ENCODE results near the gene ADISSP.

DNA sequence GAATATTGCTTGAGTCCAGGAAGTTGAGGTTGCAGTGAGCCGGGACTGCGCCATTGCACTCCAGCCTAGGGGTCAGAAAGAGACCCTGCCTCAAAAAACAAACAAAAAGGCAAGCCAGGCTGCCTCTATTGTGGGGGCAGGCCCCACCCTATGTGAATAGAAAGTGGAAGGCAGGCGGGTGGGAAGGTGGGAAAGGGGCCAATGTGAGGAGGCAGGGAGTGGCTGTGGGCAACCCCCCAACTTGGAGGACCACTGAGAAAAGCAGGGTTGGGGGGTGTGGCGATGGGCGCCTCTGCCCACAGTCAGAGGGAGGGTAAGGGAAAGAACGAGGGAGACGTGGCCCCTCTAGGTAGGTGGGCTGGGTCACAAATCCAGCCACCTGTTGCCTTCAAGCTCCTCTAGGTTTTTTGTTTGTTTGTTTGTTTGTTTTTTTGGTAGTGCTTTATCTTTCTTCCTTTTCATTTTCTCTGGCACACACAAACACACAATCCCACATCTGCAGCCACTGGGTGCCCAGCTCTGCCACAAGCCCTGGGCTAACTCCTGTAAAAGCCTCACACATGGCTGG is 47.5 kb upstream of the ADISSP start:
- TF ChIP-seq NR2C2 (CRISPR knock-in tag; IDR thresholded peaks at IDR 0.05) = no peak
- no peak for TF ChIP-seq NR2C2 (tag; IDR thresholded peaks at IDR 0.05)
- no peak for TF ChIP-seq ATF1 (CRISPR knock-in tag; IDR thresholded peaks at IDR 0.05)
- no peak for TF ChIP-seq ATF1 (tag; IDR thresholded peaks at IDR 0.05)
- TF ChIP-seq PHF8 (IDR thresholded peaks at IDR 0.05; ENCODE audit: borderline replicate concordance, low read length) = no peak
- no peak for TF ChIP-seq ATF3 (IDR thresholded peaks at IDR 0.05)
- TF ChIP-seq ATF3 (CRISPR knock-in tag; conservative IDR thresholded peaks at IDR 0.05) = no peak
- no peak for TF ChIP-seq USF2 (CRISPR knock-in tag; IDR thresholded peaks at IDR 0.05)
- TF ChIP-seq ZFP91 (CRISPR knock-in tag; IDR thresholded peaks at IDR 0.05) = no peak
- TF ChIP-seq SMAD4 (CRISPR knock-in tag; conservative IDR thresholded peaks at IDR 0.05) = no peak
- TF ChIP-seq RFX5 (IDR thresholded peaks at IDR 0.05; ENCODE audit: low read depth, low read length) = no peak
- TF ChIP-seq, protein P1, sequence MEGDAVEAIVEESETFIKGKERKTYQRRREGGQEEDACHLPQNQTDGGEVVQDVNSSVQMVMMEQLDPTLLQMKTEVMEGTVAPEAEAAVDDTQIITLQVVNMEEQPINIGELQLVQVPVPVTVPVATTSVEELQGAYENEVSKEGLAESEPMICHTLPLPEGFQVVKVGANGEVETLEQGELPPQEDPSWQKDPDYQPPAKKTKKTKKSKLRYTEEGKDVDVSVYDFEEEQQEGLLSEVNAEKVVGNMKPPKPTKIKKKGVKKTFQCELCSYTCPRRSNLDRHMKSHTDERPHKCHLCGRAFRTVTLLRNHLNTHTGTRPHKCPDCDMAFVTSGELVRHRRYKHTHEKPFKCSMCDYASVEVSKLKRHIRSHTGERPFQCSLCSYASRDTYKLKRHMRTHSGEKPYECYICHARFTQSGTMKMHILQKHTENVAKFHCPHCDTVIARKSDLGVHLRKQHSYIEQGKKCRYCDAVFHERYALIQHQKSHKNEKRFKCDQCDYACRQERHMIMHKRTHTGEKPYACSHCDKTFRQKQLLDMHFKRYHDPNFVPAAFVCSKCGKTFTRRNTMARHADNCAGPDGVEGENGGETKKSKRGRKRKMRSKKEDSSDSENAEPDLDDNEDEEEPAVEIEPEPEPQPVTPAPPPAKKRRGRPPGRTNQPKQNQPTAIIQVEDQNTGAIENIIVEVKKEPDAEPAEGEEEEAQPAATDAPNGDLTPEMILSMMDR (IDR thresholded peaks at IDR 0.05 in 2 of 3, conservative IDR thresholded peaks at IDR 0.05 in 1 of 3; ENCODE audit: insufficient read depth in 2 of 3, low read depth in 1 of 3, low read length in 3 of 3) = no peak
- no peak for TF ChIP-seq FOXJ3 (CRISPR knock-in tag; IDR thresholded peaks at IDR 0.05)
- TF ChIP-seq ZC3H4 (CRISPR knock-in tag; IDR thresholded peaks at IDR 0.05; ENCODE audit: borderline replicate concordance) = no peak
- TF ChIP-seq, protein P2, sequence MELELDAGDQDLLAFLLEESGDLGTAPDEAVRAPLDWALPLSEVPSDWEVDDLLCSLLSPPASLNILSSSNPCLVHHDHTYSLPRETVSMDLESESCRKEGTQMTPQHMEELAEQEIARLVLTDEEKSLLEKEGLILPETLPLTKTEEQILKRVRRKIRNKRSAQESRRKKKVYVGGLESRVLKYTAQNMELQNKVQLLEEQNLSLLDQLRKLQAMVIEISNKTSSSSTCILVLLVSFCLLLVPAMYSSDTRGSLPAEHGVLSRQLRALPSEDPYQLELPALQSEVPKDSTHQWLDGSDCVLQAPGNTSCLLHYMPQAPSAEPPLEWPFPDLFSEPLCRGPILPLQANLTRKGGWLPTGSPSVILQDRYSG (tag; conservative IDR thresholded peaks at IDR 0.05; ENCODE audit: low read depth) = no peak
- TF ChIP-seq POLR3A (IDR thresholded peaks at IDR 0.05; ENCODE audit: borderline replicate concordance, extremely low read depth, insufficient read depth, insufficient read length) = no peak

Measured in K562 (cell line).